ENCODE data around the gene SLC2A1. TPM values are rescaled to one million over a fixed set of nuclear protein-coding genes. Genes with fewer than 3 reads are reported as not detected.
A peak's percentile ranks its signal among the peaks of the same experiment; 100 is the strongest.

The SLC2A1 gene
- total and polyA plus RNA-seq, 2 experiments from 2014 or later = 271 to 301 TPM

DNA sequence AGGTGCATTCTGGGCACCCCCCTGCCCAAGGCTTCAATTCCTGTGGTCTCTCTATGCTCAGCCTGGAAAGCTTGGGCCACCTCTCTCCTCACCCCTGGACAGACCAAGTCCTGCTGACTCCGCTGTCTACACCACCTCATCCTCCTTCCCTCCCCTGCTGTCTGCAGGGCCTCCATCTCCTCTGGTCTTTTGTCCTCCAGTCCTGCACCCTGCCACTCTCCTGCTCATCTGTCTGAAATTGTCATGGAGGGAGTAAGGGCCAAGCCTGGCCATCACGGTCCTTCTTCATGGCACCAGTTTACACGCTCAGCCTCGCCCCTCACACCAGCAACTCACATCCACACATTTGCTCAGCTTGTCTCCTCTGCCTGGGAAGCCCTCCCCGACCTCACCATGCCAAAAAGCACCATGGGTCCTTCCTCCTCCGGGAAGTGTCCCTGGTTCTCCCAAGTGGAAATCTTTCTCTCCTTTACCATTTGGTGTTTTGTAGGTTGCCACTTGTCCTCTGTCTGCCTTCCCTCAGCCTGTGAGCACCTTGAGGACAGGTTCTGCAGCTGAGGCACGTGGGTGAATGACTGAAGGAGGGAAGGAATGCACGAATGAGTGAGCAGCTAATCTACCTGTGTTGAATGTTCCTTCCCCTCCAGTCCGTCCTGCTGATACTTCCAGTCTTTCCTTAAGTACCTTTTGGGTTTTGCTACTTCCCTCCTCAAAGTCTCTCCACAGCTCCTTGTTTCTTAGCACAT is 2.1 kb upstream of the SLC2A1 start:
- Histone ChIP-seq H3K36me3 (replicated peaks; ENCODE audit: insufficient read depth, low read depth) (no peaks in the 10 kb centered on the region), H3K4me3 (no peak overlapping the region), H3K79me2 (peaks cover 26% of the 10 kb centered on the region), H3K27ac (peak overlapping the region; percentile 81), H4K20me1 (ENCODE audit: insufficient read depth, poor library complexity, severe bottlenecking) (peaks cover 22% of the 10 kb centered on the region), H2AFZ (no peak overlapping the region), H3K4me2 (peak overlapping the region; percentile 82), H3K27me3 (no peaks in the 10 kb centered on the region), H3K9me2 (replicated peaks; ENCODE audit: insufficient read depth) (no peaks in the 10 kb centered on the region), H3K4me1 (ENCODE audit: insufficient read depth) (peaks cover 33% of the 10 kb centered on the region), H3K9me3 (ENCODE audit: low read depth) (no peaks in the 10 kb centered on the region)
- no peak for DNase-seq (ENCODE audit: low spot score)
- TF ChIP-seq EZH2phosphoT487 (IDR thresholded peaks at IDR 0.05; ENCODE audit: low read depth, severe bottlenecking, unreplicated experiment) (no peak), EZH2 (IDR thresholded peaks at IDR 0.05; ENCODE audit: borderline replicate concordance) (no peak)
- 87% methylated on average over 9 of the region's 9 CpGs for WGBS (ENCODE audit: low lambda C conversion rate, missing lambda C conversion rate)

DNA sequence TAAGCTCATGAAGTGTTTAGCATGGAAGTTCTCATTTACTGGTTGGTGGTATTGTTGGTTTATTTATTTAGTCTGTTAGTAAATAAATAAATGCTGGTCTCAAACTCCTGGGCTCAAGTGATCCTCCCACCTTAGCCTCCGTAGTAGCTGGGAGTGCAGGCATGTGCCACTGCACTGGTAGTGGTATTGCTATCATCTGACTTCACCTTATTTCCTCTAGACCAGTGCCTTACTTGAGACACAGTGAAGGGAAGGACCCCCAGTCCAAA is 1.4 kb upstream of the SLC2A1 start:
- Histone ChIP-seq H3K36me3 (replicated peaks; ENCODE audit: insufficient read depth, low read depth) (no peaks in the 10 kb centered on the region), H3K4me2 (peak overlapping the region; percentile 82), H3K27me3 (no peaks in the 10 kb centered on the region), H3K27ac (no peak overlapping the region), H3K4me3 (no peak overlapping the region), H3K4me1 (ENCODE audit: insufficient read depth) (peaks cover 33% of the 10 kb centered on the region), H3K9me3 (ENCODE audit: low read depth) (no peaks in the 10 kb centered on the region), H4K20me1 (ENCODE audit: insufficient read depth, poor library complexity, severe bottlenecking) (peaks cover 29% of the 10 kb centered on the region), H3K79me2 (peaks cover 33% of the 10 kb centered on the region), H2AFZ (no peak overlapping the region), H3K9me2 (replicated peaks; ENCODE audit: insufficient read depth) (no peaks in the 10 kb centered on the region)
- TF ChIP-seq, protein P1, sequence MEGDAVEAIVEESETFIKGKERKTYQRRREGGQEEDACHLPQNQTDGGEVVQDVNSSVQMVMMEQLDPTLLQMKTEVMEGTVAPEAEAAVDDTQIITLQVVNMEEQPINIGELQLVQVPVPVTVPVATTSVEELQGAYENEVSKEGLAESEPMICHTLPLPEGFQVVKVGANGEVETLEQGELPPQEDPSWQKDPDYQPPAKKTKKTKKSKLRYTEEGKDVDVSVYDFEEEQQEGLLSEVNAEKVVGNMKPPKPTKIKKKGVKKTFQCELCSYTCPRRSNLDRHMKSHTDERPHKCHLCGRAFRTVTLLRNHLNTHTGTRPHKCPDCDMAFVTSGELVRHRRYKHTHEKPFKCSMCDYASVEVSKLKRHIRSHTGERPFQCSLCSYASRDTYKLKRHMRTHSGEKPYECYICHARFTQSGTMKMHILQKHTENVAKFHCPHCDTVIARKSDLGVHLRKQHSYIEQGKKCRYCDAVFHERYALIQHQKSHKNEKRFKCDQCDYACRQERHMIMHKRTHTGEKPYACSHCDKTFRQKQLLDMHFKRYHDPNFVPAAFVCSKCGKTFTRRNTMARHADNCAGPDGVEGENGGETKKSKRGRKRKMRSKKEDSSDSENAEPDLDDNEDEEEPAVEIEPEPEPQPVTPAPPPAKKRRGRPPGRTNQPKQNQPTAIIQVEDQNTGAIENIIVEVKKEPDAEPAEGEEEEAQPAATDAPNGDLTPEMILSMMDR (IDR thresholded peaks at IDR 0.05; ENCODE audit: poor library complexity) = no peak
- TF ChIP-seq EZH2phosphoT487 (IDR thresholded peaks at IDR 0.05; ENCODE audit: low read depth, severe bottlenecking, unreplicated experiment) = no peak
- TF ChIP-seq EZH2 (IDR thresholded peaks at IDR 0.05; ENCODE audit: borderline replicate concordance) = no peak
- WGBS (ENCODE audit: low lambda C conversion rate, missing lambda C conversion rate) = 100% methylated on average over 1 of the region's 1 CpG
- DNase-seq (ENCODE audit: low spot score) = no peak

DNA sequence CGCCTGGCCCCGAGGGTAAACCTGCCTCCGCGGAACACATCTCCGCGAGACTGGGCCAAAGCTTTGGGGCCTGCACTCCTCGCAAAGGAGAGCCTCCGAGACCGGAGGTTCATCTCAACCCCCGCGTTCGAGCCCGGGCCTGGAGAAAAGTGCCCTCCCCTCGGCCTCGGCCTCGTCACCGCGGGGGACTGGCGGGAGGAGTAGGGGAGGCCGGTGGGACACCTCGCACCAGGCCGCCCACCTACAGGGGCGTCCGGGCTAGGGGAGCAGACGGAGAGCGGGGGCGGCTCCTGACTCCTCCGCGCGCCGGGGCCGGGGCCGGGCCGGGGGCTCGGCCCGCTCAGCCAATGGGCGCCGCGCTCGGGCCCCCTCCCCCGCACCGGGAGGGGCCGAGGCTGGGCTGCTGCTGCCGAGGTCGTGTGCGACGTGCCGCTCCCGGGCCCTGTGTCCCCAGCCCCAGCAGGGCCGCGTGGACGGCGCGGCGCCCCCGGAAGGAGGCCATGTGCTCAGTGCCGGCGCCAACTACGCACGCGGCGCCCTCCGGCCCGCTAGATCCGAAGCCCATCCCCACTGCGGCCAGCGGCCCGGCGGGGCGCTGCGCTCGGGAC is 684 bp downstream of the SLC2A1 start:
- DNase-seq (ENCODE audit: low spot score) = peak; percentile 88
- Histone ChIP-seq H3K4me3 (peak overlapping the region; percentile 94), H2AFZ (no peak overlapping the region), H3K4me2 (peak overlapping the region; percentile 82), H3K27ac (peak overlapping the region; percentile 94), H3K4me1 (ENCODE audit: insufficient read depth) (peaks cover 29% of the 10 kb centered on the region), H3K36me3 (replicated peaks; ENCODE audit: insufficient read depth, low read depth) (no peaks in the 10 kb centered on the region), H3K9me2 (replicated peaks; ENCODE audit: insufficient read depth) (no peaks in the 10 kb centered on the region), H3K27me3 (no peaks in the 10 kb centered on the region), H4K20me1 (ENCODE audit: insufficient read depth, poor library complexity, severe bottlenecking) (peaks cover 50% of the 10 kb centered on the region), H3K79me2 (peaks cover 54% of the 10 kb centered on the region), H3K9me3 (ENCODE audit: low read depth) (no peaks in the 10 kb centered on the region)
- no peak for TF ChIP-seq EZH2 (IDR thresholded peaks at IDR 0.05; ENCODE audit: borderline replicate concordance)
- TF ChIP-seq, protein P1 (IDR thresholded peaks at IDR 0.05; ENCODE audit: poor library complexity) = no peak
- no peak for TF ChIP-seq EZH2phosphoT487 (IDR thresholded peaks at IDR 0.05; ENCODE audit: low read depth, severe bottlenecking, unreplicated experiment)
- 2% methylated on average over 33 of the region's 72 CpGs for WGBS (ENCODE audit: low lambda C conversion rate, missing lambda C conversion rate)

DNA sequence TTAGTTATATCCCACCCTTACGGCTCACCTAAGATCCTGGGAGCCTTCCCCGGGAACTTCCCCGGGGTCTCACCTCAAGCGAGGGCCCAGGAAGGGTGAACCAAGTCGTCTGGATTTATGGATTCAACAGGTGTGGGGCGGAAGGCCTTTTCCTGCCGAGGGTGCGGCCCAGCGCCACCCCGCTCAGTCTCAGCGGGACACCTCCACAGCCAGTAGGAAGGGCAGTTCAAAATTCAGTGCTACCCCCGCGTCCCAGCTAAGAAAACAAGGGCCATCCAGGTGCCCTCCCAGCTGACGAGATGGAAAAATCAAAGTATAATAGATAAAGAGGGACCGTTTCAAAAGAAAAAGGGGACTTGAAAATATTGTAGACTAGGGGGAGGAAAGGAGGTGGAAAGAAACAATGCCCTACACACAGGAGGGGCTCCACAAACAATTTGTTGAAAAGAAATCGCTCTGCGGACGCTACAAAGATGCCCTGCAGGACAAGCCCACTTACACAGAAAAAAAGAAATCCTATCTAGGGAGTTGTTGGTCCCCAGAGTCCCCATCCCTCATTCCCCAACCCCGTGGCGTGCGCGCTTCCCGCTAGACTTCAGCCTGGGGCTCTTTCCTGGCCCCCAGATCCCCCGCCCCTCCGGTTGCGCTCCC is 1.3 kb downstream of the SLC2A1 start:
- no peaks in the 10 kb centered on the region for H3K27me3 ChIP-seq
- TF ChIP-seq, protein P1 (IDR thresholded peaks at IDR 0.05; ENCODE audit: poor library complexity) = no peak
- TF ChIP-seq EZH2 (IDR thresholded peaks at IDR 0.05; ENCODE audit: borderline replicate concordance) = no peak
- TF ChIP-seq EZH2phosphoT487 (IDR thresholded peaks at IDR 0.05; ENCODE audit: low read depth, severe bottlenecking, unreplicated experiment) = no peak
- peak overlapping the region; percentile 82 for H3K4me2 ChIP-seq
- 9% methylated on average over 19 of the region's 26 CpGs for WGBS (ENCODE audit: low lambda C conversion rate, missing lambda C conversion rate)
- H3K79me2 ChIP-seq = peaks cover 60% of the 10 kb centered on the region
- H2AFZ ChIP-seq = no peak overlapping the region
- peak overlapping the region; percentile 94 for H3K4me3 ChIP-seq
- no peaks in the 10 kb centered on the region for H3K36me3 ChIP-seq (replicated peaks; ENCODE audit: insufficient read depth, low read depth)
- no peaks in the 10 kb centered on the region for H3K9me2 ChIP-seq (replicated peaks; ENCODE audit: insufficient read depth)
- peaks cover 56% of the 10 kb centered on the region for H4K20me1 ChIP-seq (ENCODE audit: insufficient read depth, poor library complexity, severe bottlenecking)
- H3K9me3 ChIP-seq (ENCODE audit: low read depth) = no peaks in the 10 kb centered on the region
- peaks cover 27% of the 10 kb centered on the region for H3K4me1 ChIP-seq (ENCODE audit: insufficient read depth)
- DNase-seq (ENCODE audit: low spot score) = no peak
- peak overlapping the region; percentile 94 for H3K27ac ChIP-seq
